GM06990 (cell line): Measurements from ENCODE around the gene GINS2.

Source experiments
- DNase-seq: peaks from one replicate; pipeline ENCODE4 v3.0.0-alpha.2; 2011; ENCODE audit not compliant: insufficient read length; ENCODE audit errors: extremely low read depth
- H3K27me3 ChIP-seq: replicated peaks from 2 replicates; pipeline ENCODE4 v1.6.0; 2011; ENCODE audit warnings: low read length; ENCODE audit not compliant: control insufficient read depth, insufficient read depth
- H3K36me3 ChIP-seq: 2 replicates; pipeline ENCODE4 v1.5.1; 2011; ENCODE audit warnings: low read length; ENCODE audit not compliant: control insufficient read depth, insufficient read depth
- H3K4me3 ChIP-seq: replicated peaks from 2 replicates; pipeline ENCODE4 v1.5.1; 2011; ENCODE audit warnings: low read depth, mild to moderate bottlenecking, control low read depth, low read length
- CTCF ChIP-seq: IDR thresholded peaks from 2 replicates; pipeline ENCODE4 v1.5.1; 2011; ENCODE audit warnings: low read length, control low read depth, mild to moderate bottlenecking, inconsistent platforms; ENCODE audit not compliant: insufficient read depth, poor library complexity, severe bottlenecking

Gene GINS2

GRCh38 chr16:85709766-85710585, 21.2 kb upstream of the GINS2 start:
- Histone ChIP-seq H3K36me3 (peaks cover 2% of the 10 kb centered on the region), H3K27me3 (no peaks in the 10 kb centered on the region), H3K4me3 (no peak overlapping the region)
- no peak for TF ChIP-seq CTCF
- DNase-seq = no peak

DNA sequence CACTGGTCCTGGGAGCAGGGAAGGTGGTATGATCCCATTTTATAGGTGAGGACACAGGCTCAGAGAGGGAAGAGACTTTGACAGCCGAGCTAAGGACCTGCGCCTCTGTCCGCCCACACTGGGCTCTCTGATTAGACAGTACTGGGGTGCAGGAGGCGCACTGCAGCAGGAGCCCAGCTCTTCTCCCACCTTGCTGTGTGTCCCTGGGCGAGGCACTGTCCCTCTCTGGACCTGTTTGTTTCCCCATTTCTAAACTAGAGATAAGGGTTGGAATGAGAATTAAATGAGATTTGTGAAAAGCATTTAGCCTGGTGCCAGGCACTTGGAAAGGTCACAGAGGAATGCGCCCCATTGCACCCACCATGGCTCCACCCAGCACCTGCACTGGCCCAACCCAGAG, 19.6 kb upstream of the GINS2 start:
- no peak for DNase-seq
- TF ChIP-seq CTCF = no peak
- no peaks in the 10 kb centered on the region for H3K27me3 ChIP-seq

GRCh38 chr16:85707528-85708095, 18.9 kb upstream of the GINS2 start:
- Histone ChIP-seq H3K27me3 (no peaks in the 10 kb centered on the region), H3K36me3 (peaks cover 2% of the 10 kb centered on the region), H3K4me3 (no peak overlapping the region)
- no peak for TF ChIP-seq CTCF
- no peak for DNase-seq

More for the DNA sequence above, 19.6 kb upstream of the GINS2 start:
- H3K4me3 ChIP-seq = no peak overlapping the region
- peaks cover 2% of the 10 kb centered on the region for H3K36me3 ChIP-seq

GRCh38 chr16:85706449-85707034, 17.8 kb upstream of the GINS2 start:
- TF ChIP-seq CTCF = no peak
- Histone ChIP-seq H3K36me3 (peaks cover 2% of the 10 kb centered on the region; the same call in 1 of the 2 replicates), H3K4me3 (no peak overlapping the region), H3K27me3 (no peaks in the 10 kb centered on the region)
- no peak for DNase-seq

DNA sequence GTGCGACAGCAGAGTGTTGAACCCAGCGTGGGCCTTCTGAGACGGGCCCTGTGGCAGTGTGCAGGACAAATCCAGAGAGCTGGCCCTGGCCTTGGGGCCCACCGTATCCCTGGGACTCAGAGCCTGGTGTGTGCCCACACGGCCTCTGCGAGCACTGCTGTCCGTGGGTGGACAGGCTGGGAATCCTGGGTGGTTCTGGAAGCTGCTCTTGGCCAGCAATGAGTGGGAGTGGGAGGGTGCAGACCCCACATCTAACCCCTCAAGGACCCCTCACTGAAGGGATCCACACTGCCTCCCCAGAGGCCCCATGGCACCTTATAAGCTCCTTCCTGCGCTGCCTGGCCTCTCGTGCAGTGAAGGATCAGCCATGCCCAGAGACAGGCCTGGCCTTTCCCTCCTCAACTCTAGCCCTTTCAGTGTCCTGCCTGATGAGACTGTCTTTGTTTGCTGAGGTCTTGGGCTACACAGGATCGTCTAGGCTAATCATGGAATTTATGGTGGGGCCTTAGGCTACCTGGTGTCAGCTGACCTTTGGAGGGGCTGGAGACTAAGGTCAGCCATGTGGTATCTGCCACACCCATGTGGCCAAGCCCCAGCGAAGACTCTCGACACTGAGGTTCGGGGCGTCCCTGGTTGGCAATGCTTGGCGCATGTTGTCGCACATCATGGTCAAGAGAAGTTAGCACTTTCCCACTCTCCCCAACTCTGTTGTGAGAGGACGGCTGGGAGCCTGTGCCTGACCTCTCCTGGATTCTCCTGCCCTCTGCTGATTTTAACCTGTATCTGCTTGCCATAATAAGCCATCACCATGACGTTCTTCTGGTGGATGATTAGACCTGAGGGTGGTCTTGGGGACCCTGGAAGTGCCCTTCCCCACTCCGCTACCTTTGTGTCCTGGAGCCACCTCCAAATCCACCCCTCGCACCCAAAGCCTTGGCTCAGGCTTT, 16.4 kb upstream of the GINS2 start:
- Histone ChIP-seq H3K36me3 (peaks cover 2% of the 10 kb centered on the region; the same call in 1 of the 2 replicates), H3K27me3 (no peaks in the 10 kb centered on the region), H3K4me3 (no peak overlapping the region)
- TF ChIP-seq CTCF = no peak
- DNase-seq = no peak
